PC-3 (cell line): Measurements from ENCODE around the gene DIRAS1. TPM values are rescaled to one million over a fixed set of nuclear protein-coding genes. Genes with fewer than 3 reads are reported as not detected.
"Not testable (repeated sequence)": the region's sequence is repeated elsewhere in the genome, so short reads cannot be mapped to it uniquely, and the experiment has no call there.

Experiments used
- ATAC-seq: fragments of 200-7000 bp; cut with Tn5 transposase; 2 replicates; pipeline ENCODE4 v1.9.1; 2020; ENCODE audit warnings: mild to moderate bottlenecking, moderate library complexity
- BruUV-seq: library from RNA; stranded (reverse); fragments of 400-500 nt; replicated peaks from 2 replicates; lab custom pipeline; 2021; lab: Mats Ljungman, UMichigan
- CTCF ChIA-PET: fragments of 300-600 bp; sonication (Branson Sonifier 250); formaldehyde crosslinking; loops from one replicate; lab custom pipeline; 2022; ENCODE audit warnings: antibody characterized with exemption; lab: Charles Lee
- POLR2A ChIA-PET: fragments of 300-600 bp; sonication (Branson Sonifier 250); formaldehyde crosslinking; loops from one replicate; lab custom pipeline; 2022; ENCODE audit warnings: antibody characterized with exemption; ENCODE audit not compliant: unreplicated experiment; lab: Charles Lee
- DNase-seq: peaks from one replicate; pipeline ENCODE4 v3.0.0-alpha.2; 2015
- H2AFZ ChIP-seq: fragments of 300-600 bp; sonication (generic); 2 replicates; pipeline ENCODE4 v1.6.0; 2016; ENCODE audit warnings: antibody characterized with exemption, low read length
- H3F3A ChIP-seq: fragments of 300-600 bp; sonication (generic); one replicate; pipeline ENCODE4 v1.6.0; 2017; ENCODE audit warnings: antibody characterized with exemption, low read length, control low read depth, mild to moderate bottlenecking; ENCODE audit not compliant: unreplicated experiment
- H3K27ac ChIP-seq: fragments of 300-600 bp; sonication (generic); 2 replicates; pipeline ENCODE4 v1.5.1; 2016; ENCODE audit warnings: mild to moderate bottlenecking, low read length
- H3K27me3 ChIP-seq: fragments of 300-600 bp; sonication (generic); 2 replicates; pipeline ENCODE4 v1.6.1; 2016; ENCODE audit warnings: low read length, mixed read lengths
- H3K36me3 ChIP-seq: fragments of 300-600 bp; sonication (generic); 2 replicates; pipeline ENCODE4 v1.6.1; 2016; ENCODE audit warnings: low read depth, mixed run types, low read length, mixed read lengths
- H3K4me1 ChIP-seq: fragments of 300-600 bp; sonication (generic); 2 replicates; pipeline ENCODE4 v1.5.1; 2016; ENCODE audit warnings: low read length; ENCODE audit not compliant: insufficient read depth
- H3K4me2 ChIP-seq: fragments of 300-600 bp; sonication (generic); 2 replicates; pipeline ENCODE4 v1.6.0; 2016; ENCODE audit warnings: low read length
- H3K4me3 ChIP-seq: fragments of 300-600 bp; sonication (generic); 2 replicates; pipeline ENCODE4 v1.5.1; 2016; ENCODE audit warnings: mild to moderate bottlenecking, low read length, mixed read lengths
- H3K79me2 ChIP-seq: fragments of 300-600 bp; sonication (generic); 2 replicates; pipeline ENCODE4 v1.6.1; 2017; ENCODE audit warnings: low read length, mixed read lengths
- H3K9ac ChIP-seq: fragments of 300-600 bp; sonication (generic); 2 replicates; pipeline ENCODE4 v1.6.0; 2016; ENCODE audit warnings: mild to moderate bottlenecking, low read length
- H3K9me2 ChIP-seq: fragments of 300-600 bp; sonication (generic); replicated peaks from 2 replicates; pipeline ENCODE4 v1.6.1; 2016; ENCODE audit warnings: mixed run types, low read length, mixed read lengths
- H3K9me3 ChIP-seq: fragments of 300-600 bp; sonication (generic); 2 replicates; pipeline ENCODE4 v1.6.1; 2016; ENCODE audit warnings: low read length, mixed read lengths
- H4K20me1 ChIP-seq: fragments of 300-600 bp; sonication (generic); 2 replicates; pipeline ENCODE4 v1.6.1; 2016; ENCODE audit warnings: low read length, mixed read lengths
- EZH2 ChIP-seq: fragments of 300-600 bp; sonication (generic); IDR thresholded peaks from one replicate; pipeline ENCODE4 v1.6.1; 2017; ENCODE audit warnings: antibody characterized with exemption, mild to moderate bottlenecking, low read length; ENCODE audit not compliant: unreplicated experiment
- EZH2phosphoT487 ChIP-seq: fragments of 300-600 bp; sonication (generic); IDR thresholded peaks from 2 replicates; pipeline ENCODE4 v1.6.1; 2018; ENCODE audit warnings: mild to moderate bottlenecking, antibody characterized with exemption, low read length, borderline replicate concordance
- intact Hi-C: fragments of 100-400 bp; cut with micrococcal nuclease; formaldehyde crosslinking; loops from 2 replicates; pipeline ENCODE4 v1.9.0; 2023
- total RNA-seq: library from RNA; depleted of rRNA; stranded (reverse); fragments of >200 nt; gene quantifications from 2 replicates; pipeline ENCODE4 v1.2.3, GENCODE V29; 2014
- TF ChIP-seq, protein P1 (sequence below): fragments of 300-600 bp; sonication (generic); conservative IDR thresholded peaks from 2 replicates; pipeline ENCODE4 v1.5.1; 2017; ENCODE audit warnings: antibody characterized with exemption, low read depth, mild to moderate bottlenecking, low read length

The DIRAS1 gene
- total RNA-seq, 1 experiment from 2014 or later: 2.0 TPM

DNA sequence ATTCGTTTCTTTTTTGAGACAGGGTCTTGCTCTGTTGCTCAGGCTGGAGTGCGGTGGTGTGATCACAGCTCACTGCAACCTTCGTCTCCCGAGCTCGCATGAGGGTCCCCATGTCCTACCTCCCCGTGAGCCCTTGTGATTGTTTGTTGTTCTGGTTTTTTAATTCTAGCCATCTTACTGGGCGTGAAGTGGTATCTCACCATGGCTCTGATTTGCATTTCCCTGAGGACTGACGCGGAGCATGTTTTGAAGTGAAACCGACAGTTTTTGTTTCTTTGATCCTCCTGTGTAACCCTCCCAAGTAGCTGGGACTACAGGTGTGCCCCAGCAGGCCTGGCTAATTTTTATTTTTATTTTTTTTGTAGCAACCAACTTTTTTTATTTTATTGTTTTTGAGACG, 40.4 kb downstream of the DIRAS1 start:
- DNase-seq (no peak), ATAC-seq (no peak)
- H3K27me3 ChIP-seq: no peaks in the 10 kb centered on the region
- no peaks in the 10 kb centered on the region for H3K9me2 ChIP-seq
- no peaks in the 10 kb centered on the region for H3K79me2 ChIP-seq
- H3K4me2 ChIP-seq: no peak overlapping the region
- no peaks in the 10 kb centered on the region for H3F3A ChIP-seq
- H2AFZ ChIP-seq: no peak overlapping the region
- H3K27ac ChIP-seq: no peak overlapping the region
- ChIA-PET POLR2A (no interaction called here), CTCF (no interaction called here)
- H3K36me3 ChIP-seq: no peaks in the 10 kb centered on the region
- no peak overlapping the region for H3K4me3 ChIP-seq
- TF ChIP-seq, protein P1, sequence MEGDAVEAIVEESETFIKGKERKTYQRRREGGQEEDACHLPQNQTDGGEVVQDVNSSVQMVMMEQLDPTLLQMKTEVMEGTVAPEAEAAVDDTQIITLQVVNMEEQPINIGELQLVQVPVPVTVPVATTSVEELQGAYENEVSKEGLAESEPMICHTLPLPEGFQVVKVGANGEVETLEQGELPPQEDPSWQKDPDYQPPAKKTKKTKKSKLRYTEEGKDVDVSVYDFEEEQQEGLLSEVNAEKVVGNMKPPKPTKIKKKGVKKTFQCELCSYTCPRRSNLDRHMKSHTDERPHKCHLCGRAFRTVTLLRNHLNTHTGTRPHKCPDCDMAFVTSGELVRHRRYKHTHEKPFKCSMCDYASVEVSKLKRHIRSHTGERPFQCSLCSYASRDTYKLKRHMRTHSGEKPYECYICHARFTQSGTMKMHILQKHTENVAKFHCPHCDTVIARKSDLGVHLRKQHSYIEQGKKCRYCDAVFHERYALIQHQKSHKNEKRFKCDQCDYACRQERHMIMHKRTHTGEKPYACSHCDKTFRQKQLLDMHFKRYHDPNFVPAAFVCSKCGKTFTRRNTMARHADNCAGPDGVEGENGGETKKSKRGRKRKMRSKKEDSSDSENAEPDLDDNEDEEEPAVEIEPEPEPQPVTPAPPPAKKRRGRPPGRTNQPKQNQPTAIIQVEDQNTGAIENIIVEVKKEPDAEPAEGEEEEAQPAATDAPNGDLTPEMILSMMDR: no peak
- TF ChIP-seq EZH2: no peak
- no peak for TF ChIP-seq EZH2phosphoT487
- no peaks in the 10 kb centered on the region for H4K20me1 ChIP-seq
- no peaks in the 10 kb centered on the region for H3K4me1 ChIP-seq
- no peaks in the 10 kb centered on the region for H3K9me3 ChIP-seq
- BruUV-seq: no TSS peak
- intact Hi-C loops: no loop called here
- no peak overlapping the region for H3K9ac ChIP-seq

DNA sequence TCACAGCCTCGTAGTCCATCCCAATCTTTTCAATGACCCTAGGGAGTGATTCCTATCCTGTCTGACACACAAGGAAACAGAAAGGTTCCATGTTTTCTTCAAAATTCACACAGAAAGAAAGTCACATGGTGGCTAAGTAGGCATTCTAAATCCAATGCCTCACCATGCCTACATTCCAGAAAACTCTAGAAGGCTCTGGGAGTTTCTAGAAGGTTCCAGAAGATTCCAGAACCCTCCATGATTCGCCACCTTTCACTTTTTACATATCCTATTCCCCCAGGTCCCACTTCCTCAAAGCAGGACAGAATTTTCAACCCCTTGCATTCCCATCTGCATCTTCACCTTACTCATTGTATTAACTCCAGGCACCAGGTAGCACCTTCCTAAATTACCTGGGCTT, 41.7 kb downstream of the DIRAS1 start:
- CTCF ChIA-PET: no interaction called here

DNA sequence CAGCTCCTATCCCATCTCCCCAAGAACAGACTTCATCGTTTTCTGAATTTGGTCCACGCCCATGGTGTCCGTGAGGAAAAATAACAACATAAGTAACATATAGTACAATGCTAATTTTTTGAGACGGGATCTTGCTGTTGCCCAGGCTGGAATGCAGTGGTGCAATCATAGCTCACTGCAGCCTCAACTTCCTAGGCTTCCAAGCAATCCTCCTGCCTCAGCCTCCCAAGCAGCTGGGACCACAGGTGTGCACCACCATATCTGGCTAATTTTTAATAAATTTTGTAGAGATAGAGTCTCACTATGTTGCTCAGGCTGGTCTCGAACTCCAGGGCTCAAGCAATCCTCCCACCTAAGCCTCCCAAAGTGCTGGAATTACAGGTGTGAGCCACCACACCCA, 42.2 kb downstream of the DIRAS1 start:
- H3K9ac ChIP-seq, ATAC-seq, H3K79me2 ChIP-seq, H3F3A ChIP-seq, H2AFZ ChIP-seq, BruUV-seq, H3K36me3 ChIP-seq, H3K27me3 ChIP-seq, H3K9me2 ChIP-seq, H3K27ac ChIP-seq, H3K4me2 ChIP-seq, POLR2A ChIA-PET, H3K4me3 ChIP-seq, H4K20me1 ChIP-seq, DNase-seq, CTCF ChIA-PET, intact Hi-C loops, H3K4me1 ChIP-seq, H3K9me3 ChIP-seq: not testable (repeated sequence)

More for the DNA sequence above, 41.7 kb downstream of the DIRAS1 start:
- no peaks in the 10 kb centered on the region for H3K36me3 ChIP-seq
- H3K4me3 ChIP-seq: no peak overlapping the region
- TF ChIP-seq, protein P1: no peak
- TF ChIP-seq EZH2phosphoT487 (no peak), EZH2 (no peak)
- POLR2A ChIA-PET: no interaction called here
- no peaks in the 10 kb centered on the region for H3K79me2 ChIP-seq
- BruUV-seq: no TSS peak
- no peaks in the 10 kb centered on the region for H3K9me2 ChIP-seq
- DNase-seq: no peak
- H2AFZ ChIP-seq: no peak overlapping the region
- H3K27ac ChIP-seq: no peak overlapping the region
- H4K20me1 ChIP-seq: no peaks in the 10 kb centered on the region
- intact Hi-C loops: no loop called here
- H3K4me2 ChIP-seq: no peak overlapping the region
- no peaks in the 10 kb centered on the region for H3F3A ChIP-seq
- H3K27me3 ChIP-seq: no peaks in the 10 kb centered on the region
- H3K4me1 ChIP-seq: no peaks in the 10 kb centered on the region
- ATAC-seq: no peak
- H3K9ac ChIP-seq: no peak overlapping the region
- H3K9me3 ChIP-seq: no peaks in the 10 kb centered on the region
